Mucosa of rectum (tissue), 2 donors: Measurements from ENCODE around the gene SCIMP.
A peak's percentile ranks its signal among the peaks of the same experiment; 100 is the strongest.

Experiments
- H3K27ac ChIP-seq, 2 donors: one replicate each; pipeline ENCODE4 v1.7.0; 2013; ENCODE audit warnings: inconsistent platforms in 2 of 2, low read depth in 2 of 2, low read length in 2 of 2
- H3K27me3 ChIP-seq, 2 donors: one replicate each; pipeline ENCODE4 v1.7.0; 2013; ENCODE audit warnings: low read length in 2 of 2; ENCODE audit not compliant: control insufficient read depth in 2 of 2, insufficient read depth in 2 of 2
- H3K36me3 ChIP-seq, 2 donors: one replicate each; pipeline ENCODE4 v1.7.0; 2013; ENCODE audit warnings: low read length in 2 of 2; ENCODE audit not compliant: control insufficient read depth in 2 of 2, insufficient read depth in 2 of 2
- H3K4me1 ChIP-seq, 2 donors: one replicate each; pipeline ENCODE4 v1.7.0; 2013; ENCODE audit warnings: low read length in 2 of 2, mild to moderate bottlenecking in 1 of 2; ENCODE audit not compliant: control insufficient read depth in 2 of 2, insufficient read depth in 2 of 2
- H3K4me3 ChIP-seq, 2 donors: one replicate each; pipeline ENCODE4 v1.7.0; 2013; ENCODE audit warnings: low read length in 2 of 2
- H3K9ac ChIP-seq, 2 donors: one replicate each; pipeline ENCODE4 v1.7.0; 2013; ENCODE audit warnings: low read length in 2 of 2, low read depth in 1 of 2, mild to moderate bottlenecking in 1 of 2
- H3K9me3 ChIP-seq, 2 donors: one replicate each; pipeline ENCODE4 v1.7.0; 2013; ENCODE audit warnings: low read length in 2 of 2; ENCODE audit not compliant: control insufficient read depth in 2 of 2
- donor health status: healthy.
- donor health status: Normal muscosa, but diverticular disease.

SCIMP gene

DNA sequence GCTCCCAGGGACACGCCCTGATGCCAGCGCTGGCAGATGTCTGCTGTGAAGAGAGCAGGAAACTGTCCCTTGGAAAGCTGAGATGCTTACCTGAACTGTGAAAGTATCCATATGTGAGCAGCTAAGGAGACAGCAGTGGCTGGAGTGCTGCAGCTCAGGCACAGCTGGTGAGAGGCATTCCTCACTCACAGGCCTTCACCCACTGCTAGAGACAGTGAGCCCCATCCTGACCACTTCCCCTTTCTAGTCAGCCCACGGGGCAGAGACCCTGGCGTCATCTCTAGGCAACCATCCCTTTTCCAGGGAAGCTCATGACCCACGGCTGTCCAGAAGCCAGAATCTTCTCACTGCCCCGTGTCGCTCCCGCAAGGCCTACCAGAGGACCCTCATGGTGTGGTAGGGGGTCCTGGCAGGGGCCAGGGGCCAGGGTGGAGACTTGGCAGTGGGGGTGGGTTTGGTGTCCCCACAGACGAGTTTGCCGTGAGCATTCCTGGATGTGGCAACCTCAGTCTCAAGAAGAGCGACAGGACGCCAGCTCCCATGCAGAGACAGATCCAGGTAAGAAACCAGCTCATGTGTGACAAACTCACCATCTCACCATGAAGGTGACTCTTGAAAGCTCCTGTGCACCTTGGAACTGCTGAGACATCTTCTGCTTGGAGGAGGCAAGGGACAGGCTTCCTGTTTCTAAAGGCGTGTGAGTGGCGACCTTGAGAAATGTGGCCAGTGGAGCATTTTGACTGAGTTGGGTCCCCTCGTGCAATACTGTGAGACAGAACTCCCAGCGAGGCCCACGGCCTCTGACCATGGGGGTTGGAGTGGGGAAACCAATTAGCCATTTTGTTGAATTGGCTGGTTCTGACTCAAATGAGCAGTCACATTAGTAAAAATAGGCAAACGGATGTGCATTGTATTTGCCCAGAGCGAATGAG, at the start of gene SCIMP:
Gene SCIMP (minus strand): TSS at position 216 of the 932 bp plus-strand sequence. CDS start 105 bp downstream, at position 111.
- Histone ChIP-seq H3K9ac (no peak within 1 kb of the TSS), H3K9me3 (no peaks in the 10 kb centered on the region), H3K27ac (peak within 1 kb of the TSS; percentile 32 to 46), H3K4me3 (peak within 1 kb of the TSS in 1 of 2 donors; percentile 59), H3K36me3 (peaks cover 0 to 5% of the 10 kb centered on the region in 2 donors), H3K4me1 (peaks cover 2 to 9% of the 10 kb centered on the region in 2 donors), H3K27me3 (no peaks in the 10 kb centered on the region)

DNA sequence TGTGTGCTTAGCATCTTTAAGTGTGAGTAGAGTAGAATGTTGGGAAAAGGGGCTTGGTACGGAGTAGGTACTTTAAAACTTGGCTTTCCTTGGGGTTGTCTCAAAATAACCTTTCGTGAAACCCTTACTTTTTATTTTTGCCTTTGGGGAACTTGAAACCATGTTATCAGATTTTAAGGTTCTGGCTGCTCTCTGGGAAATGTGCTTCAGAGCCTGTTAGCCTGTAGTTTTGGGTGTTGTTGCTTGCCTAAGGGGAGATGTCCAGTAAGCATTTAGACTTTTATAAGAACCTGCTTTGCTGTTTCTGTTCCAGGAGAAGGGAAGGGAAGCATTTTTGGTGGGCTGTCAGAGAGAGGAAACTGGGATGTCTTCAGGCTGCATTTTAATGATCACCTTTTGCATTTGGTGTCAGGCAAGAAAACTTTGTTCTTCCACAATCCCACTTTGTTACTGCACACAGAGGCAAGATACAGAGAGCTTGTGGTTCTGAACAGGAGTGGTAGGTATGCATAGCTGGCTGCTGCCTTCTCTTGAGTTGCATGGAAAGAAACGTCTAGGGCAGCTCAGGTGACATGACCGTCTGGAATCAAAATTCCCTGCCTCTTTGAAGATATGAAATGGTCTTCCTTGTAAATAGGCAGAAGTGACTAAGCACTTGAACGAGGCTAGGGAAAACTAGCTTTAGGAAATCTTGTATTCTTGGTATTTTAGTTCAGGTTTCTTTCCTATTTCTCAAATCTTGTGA, 49.1 kb upstream of the SCIMP start:
- Histone ChIP-seq H3K27me3 (no peaks in the 10 kb centered on the region), H3K9me3 (no peaks in the 10 kb centered on the region), H3K4me1 (peaks cover 9 to 16% of the 10 kb centered on the region in 2 donors), H3K27ac (no peak overlapping the region), H3K36me3 (no peaks in the 10 kb centered on the region), H3K9ac (peak overlapping the region in 1 of 2 donors; percentile 28), H3K4me3 (peak overlapping the region in 1 of 2 donors; percentile 84)

GRCh38 chr17:5282642-5283217, 48.1 kb upstream of the SCIMP start:
- H3K27me3 ChIP-seq = no peaks in the 10 kb centered on the region
- H3K27ac ChIP-seq = peak overlapping the region in 1 of 2 donors; percentile 9
- H3K9ac ChIP-seq = peak overlapping the region; percentile 54 to 63
- H3K36me3 ChIP-seq = no peaks in the 10 kb centered on the region
- H3K4me3 ChIP-seq = peak overlapping the region; percentile 75 to 84
- H3K4me1 ChIP-seq = peaks cover 9 to 16% of the 10 kb centered on the region in 2 donors
- no peaks in the 10 kb centered on the region for H3K9me3 ChIP-seq

DNA sequence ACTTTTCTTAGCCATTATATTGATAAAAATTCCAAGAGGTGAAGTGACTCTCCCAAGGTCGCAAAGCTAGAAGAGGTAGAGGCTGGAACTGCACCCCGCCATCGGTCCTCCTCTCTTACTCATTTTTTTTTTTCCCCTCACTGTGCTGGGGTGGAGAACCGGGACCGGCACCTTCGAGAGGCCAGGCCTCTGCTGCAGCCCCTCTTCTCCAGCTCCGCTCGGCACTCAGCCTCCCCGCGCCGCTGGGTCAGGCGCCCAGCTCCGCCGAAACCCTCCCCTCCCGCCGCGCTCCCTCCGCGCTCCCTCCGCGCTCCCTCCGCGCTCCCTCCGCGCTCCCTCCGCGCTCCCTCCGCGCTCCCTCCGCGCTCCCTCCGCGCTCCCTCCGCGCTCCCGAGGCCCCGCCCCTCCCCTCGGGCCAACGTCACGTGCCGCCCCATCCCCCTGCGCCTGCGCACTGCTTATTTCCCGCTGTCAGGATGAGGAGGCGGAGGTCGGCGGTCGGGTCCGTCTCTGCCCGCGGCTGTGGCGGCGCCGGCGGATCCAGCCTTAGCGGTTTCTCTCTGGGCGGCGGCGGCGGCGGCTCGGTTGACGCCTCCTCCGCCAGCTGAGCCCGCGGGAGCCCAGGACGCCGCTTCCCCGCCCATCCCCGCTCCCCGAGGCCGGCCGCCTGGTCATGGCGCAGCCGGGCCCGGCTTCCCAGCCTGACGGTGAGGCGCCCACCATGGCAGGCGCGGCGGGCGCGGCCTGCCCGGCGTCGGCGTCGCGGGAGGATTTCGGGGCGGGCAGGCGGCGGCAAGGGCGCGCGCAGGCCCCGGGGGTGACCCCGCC, 47.4 kb upstream of the SCIMP start, which contains the start of gene RABEP1:
Gene RABEP1 (plus strand): TSS at position 471 of the 828 bp plus-strand sequence. CDS start 203 bp downstream, at position 674.
- H3K27me3 ChIP-seq = no peaks in the 10 kb centered on the region
- peak within 1 kb of the TSS; percentile 75 to 84 for H3K4me3 ChIP-seq
- peaks cover 9 to 16% of the 10 kb centered on the region in 2 donors for H3K4me1 ChIP-seq
- H3K9ac ChIP-seq = peak within 1 kb of the TSS; percentile 54 to 63
- no peaks in the 10 kb centered on the region for H3K36me3 ChIP-seq
- H3K27ac ChIP-seq = peak within 1 kb of the TSS; percentile 71 to 74
- no peaks in the 10 kb centered on the region for H3K9me3 ChIP-seq

- Histone ChIP-seq H3K4me1 (no peaks in the 10 kb centered on the region), H3K4me3 (no peak overlapping the region), H3K9me3 (no peaks in the 10 kb centered on the region), H3K27me3 (no peaks in the 10 kb centered on the region), H3K9ac (no peak overlapping the region), H3K36me3 (no peaks in the 10 kb centered on the region), H3K27ac (no peak overlapping the region)
Measured at GRCh38 chr17:5272322-5272721, 37.7 kb upstream of the SCIMP start.

DNA sequence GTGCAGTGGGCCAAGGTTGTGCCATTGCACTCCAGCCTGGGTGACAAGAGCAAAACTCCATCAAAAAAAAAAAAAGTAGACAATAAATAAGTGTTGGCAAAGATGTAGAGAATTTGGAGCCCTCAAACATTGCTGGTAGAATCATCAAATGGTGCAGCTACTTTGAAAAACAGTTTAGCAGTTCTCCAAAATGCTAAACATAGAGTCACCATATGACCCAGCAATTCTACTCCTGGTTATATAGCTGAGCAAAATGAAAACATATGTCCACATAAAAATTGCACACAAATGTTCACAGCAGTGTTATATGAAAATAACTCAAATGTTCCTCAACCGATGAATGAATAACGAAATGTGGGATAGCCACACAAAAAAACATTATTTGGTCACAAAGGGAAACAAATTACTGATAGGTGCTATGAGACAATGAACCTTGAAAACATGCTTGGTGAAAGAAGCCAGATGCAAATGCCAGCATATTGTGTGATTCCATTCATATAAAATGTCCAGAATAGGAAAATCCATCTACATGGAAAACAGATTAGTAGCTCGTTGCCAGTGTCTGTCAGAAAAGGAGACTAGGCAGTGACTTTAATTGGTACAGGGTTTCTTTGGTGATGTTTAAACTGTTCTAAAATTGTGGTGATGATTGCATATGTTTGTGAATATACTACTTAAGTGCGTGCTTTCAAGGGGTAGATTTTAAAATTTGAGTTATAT, 34.7 kb upstream of the SCIMP start:
- H3K9ac ChIP-seq = no peak overlapping the region
- H3K27ac ChIP-seq = no peak overlapping the region
- no peak overlapping the region for H3K4me3 ChIP-seq
- H3K4me1 ChIP-seq = no peaks in the 10 kb centered on the region
- no peaks in the 10 kb centered on the region for H3K27me3 ChIP-seq
- no peaks in the 10 kb centered on the region for H3K9me3 ChIP-seq
- H3K36me3 ChIP-seq = no peaks in the 10 kb centered on the region

DNA sequence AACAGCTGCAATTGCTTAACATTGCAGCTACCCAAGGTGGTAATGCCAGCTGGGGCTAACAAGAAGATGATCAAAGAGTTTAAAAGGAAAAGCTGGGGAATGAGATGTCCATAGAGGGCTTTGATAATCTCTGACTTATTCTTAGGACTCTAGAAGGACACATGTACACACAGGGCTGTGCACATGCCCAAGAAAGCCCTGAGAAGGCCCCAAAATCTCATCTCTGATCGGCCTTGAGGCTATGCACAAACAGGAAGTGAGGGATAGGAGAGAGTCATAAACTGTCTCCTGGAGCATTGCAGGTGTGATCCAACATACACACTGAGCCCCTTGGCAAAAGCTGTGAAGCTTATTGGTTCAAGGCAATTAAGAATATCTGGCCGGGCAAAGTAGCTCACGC, 30.2 kb upstream of the SCIMP start:
- H3K27ac ChIP-seq = no peak overlapping the region
- H3K36me3 ChIP-seq = no peaks in the 10 kb centered on the region
- no peak overlapping the region for H3K4me3 ChIP-seq
- no peaks in the 10 kb centered on the region for H3K9me3 ChIP-seq
- no peaks in the 10 kb centered on the region for H3K27me3 ChIP-seq
- no peaks in the 10 kb centered on the region for H3K4me1 ChIP-seq
- no peak overlapping the region for H3K9ac ChIP-seq

DNA sequence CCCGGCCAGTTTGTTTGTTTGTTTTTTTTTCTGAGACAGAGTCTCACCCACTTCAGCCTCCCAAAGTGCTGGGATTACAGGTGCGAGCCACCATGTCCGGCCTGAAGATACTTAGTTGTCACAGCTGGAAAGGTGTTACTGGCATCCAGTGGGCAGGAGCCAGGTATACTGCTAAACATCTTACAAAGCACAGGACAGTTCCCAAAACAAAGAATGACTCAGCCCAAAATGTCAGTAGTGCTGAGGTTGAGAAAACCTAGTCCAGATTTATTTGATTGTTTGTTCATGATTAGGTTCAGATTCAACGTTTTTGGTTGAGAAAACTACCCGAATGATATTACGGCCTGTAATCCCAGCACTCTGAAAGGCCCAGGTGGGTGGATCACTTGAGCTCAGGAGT, 28.8 kb upstream of the SCIMP start:
- H3K4me1 ChIP-seq = no peaks in the 10 kb centered on the region
- H3K9ac ChIP-seq = no peak overlapping the region
- no peaks in the 10 kb centered on the region for H3K9me3 ChIP-seq
- H3K27me3 ChIP-seq = no peaks in the 10 kb centered on the region
- H3K27ac ChIP-seq = no peak overlapping the region
- no peak overlapping the region for H3K4me3 ChIP-seq
- no peaks in the 10 kb centered on the region for H3K36me3 ChIP-seq

DNA sequence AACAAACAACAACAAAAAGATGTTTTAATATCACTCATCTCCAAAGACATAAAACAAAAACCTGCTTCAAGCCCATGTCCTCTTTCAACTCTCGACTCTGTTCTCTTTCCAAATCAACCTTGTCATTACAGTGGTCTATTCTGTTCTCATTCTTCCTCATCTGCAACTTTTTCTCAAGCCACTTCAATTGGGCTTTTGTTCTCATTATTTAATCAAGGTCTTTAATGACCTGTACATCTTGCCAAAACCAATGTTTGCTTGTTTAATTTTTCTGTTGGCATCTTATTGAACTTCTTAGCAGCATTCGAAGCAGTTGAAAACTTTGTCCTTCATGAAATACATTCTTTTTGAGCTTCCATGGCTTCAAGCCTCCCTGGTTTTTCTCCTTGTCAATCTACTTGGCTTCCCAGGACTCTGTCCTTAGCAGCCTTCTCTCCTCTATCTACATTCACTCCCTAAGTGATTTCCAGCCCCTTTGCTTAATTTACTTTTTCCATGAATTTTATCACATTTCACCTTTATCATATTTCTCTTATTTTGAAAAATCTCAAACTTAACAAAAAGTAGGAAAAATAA, 27.8 kb upstream of the SCIMP start:
- Histone ChIP-seq H3K4me1 (no peaks in the 10 kb centered on the region), H3K36me3 (no peaks in the 10 kb centered on the region), H3K9me3 (no peaks in the 10 kb centered on the region), H3K27me3 (no peaks in the 10 kb centered on the region), H3K27ac (no peak overlapping the region), H3K4me3 (no peak overlapping the region), H3K9ac (no peak overlapping the region)
